ENCODE data around the gene RRM2. TPM values are rescaled to one million over a fixed set of nuclear protein-coding genes. Genes with fewer than 3 reads are reported as not detected.
"Not testable (repeated sequence)": the region's sequence is repeated elsewhere in the genome, so short reads cannot be mapped to it uniquely, and the experiment has no call there.

The RRM2 gene
- total RNA-seq, 1 donor from 2014 or later: 328 TPM

GRCh38 chr2:10083046-10083445, 39.5 kb upstream of the RRM2 start:
- Mint-ChIP-seq H3K9me3 (no peaks in the 10 kb centered on the region), H3K4me1 (ENCODE audit: low read depth) (peaks cover 40% of the 10 kb centered on the region), H3K4me3 (no peak overlapping the region), H3K27me3 (ENCODE audit: insufficient read depth) (peaks cover 56% of the 10 kb centered on the region), H3K36me3 (ENCODE audit: low read depth) (peaks cover 1% of the 10 kb centered on the region), H3K27ac (no peak overlapping the region)
- no peak for DNase-seq (ENCODE audit: low spot score)
- intact Hi-C loops (cut with micrococcal nuclease): no loop called here

DNA sequence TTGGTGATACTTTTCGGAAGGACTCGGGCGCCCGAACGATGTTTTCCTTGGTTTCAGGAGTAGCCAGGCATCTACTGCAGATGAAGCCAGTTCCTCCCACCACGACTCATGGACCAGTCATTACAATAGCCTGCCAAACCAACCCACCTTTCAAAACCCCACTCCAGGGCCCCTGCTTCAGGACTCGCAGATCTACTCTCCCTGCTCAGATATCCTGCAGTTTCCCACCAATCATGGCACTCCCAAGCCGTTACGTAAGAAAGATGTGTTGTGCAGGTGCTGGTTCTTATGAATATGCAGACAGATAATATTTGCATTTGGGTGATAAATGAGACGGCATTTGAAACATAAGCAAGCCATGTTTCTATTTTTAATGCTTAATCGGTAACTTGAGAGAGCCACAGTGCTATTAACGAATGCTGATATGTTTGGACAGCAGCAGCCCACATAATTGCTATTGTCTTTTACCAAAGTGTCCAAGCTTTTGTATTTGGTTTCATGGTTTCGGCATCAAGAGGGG, 38.8 kb upstream of the RRM2 start:
- DNase-seq (ENCODE audit: low spot score): no peak
- H3K27me3 Mint-ChIP-seq (ENCODE audit: insufficient read depth): peaks cover 52% of the 10 kb centered on the region
- peaks cover 34% of the 10 kb centered on the region for H3K4me1 Mint-ChIP-seq (ENCODE audit: low read depth)
- peaks cover 1% of the 10 kb centered on the region for H3K36me3 Mint-ChIP-seq (ENCODE audit: low read depth)
- no peaks in the 10 kb centered on the region for H3K9me3 Mint-ChIP-seq
- no peak overlapping the region for H3K4me3 Mint-ChIP-seq
- no peak overlapping the region for H3K27ac Mint-ChIP-seq
- intact Hi-C loops (cut with micrococcal nuclease): loop anchor here (1.0 kb wide), 1 partner anchor 9 kb away; no protein-coding TSS in a partner anchor

DNA sequence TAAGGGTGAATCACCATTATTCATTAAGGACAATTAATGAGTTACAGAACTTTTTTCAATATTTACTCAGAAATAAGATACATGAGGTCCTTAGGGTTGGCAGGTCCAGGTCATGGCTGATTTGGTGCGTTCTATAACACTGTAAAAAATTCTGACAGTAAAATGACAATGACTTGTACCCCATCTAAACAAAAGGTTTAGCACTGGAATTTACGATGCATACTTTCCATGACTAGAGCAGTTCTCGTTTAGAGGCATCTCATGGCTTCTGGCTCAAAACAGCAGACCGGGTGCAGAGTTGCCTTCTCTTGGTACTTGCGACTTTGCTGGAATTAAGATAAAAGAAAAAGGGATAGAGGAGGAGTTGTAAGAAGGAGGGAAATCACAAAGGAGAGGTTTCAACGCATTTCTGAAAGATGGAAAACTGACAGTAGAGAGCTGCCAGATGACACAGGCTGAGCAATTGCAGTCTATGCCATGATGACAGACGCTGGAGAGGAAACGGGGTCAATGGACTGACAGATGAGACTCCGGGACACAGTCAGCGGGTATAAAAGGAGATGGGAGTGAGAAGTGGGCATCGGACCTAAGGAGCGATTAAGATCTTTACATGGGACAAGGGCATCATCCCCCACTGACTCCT, 38.2 kb upstream of the RRM2 start:
- DNase-seq (ENCODE audit: low spot score): no peak
- Mint-ChIP-seq H3K9me3 (no peaks in the 10 kb centered on the region), H3K27me3 (ENCODE audit: insufficient read depth) (peaks cover 50% of the 10 kb centered on the region), H3K4me1 (ENCODE audit: low read depth) (peaks cover 29% of the 10 kb centered on the region), H3K4me3 (no peak overlapping the region), H3K27ac (peak overlapping the region; percentile 71), H3K36me3 (ENCODE audit: low read depth) (no peaks in the 10 kb centered on the region)
- intact Hi-C loops (cut with micrococcal nuclease): loop anchor here (1.0 kb wide), 1 partner anchor 8 kb away; no protein-coding TSS in a partner anchor

DNA sequence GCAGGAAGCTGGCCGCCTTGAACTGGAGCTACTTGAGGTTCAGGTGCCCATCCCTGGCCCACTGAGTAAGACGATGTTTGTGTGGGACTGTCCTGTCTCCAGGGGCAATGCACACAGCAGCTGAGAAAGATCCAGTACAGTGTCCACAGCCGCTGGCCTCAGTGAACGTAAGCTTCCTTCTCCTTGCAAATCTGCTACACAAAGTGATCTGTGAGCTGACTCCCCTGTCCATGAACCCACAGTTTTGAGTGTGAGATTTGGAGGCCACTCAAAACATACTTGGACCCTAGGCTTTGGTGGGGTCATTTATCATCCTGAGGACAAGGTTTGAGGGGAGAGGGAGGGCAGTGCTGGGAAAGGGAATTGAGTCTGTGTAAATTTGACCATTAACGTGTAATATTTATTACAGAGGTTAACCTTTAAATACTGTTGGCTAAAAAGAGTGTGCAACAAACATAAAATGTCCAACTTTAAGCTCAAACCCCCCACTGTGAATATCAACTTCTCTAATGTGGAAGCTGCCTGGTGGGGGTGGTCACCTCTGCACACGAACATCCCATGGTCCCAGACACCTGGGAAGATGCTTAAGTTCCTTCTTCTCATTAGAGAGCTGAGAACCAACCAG, 37.4 kb upstream of the RRM2 start:
- Mint-ChIP-seq H3K27me3 (ENCODE audit: insufficient read depth) (peaks cover 58% of the 10 kb centered on the region), H3K9me3 (no peaks in the 10 kb centered on the region), H3K36me3 (ENCODE audit: low read depth) (no peaks in the 10 kb centered on the region), H3K4me3 (no peak overlapping the region), H3K27ac (no peak overlapping the region), H3K4me1 (ENCODE audit: low read depth) (peaks cover 34% of the 10 kb centered on the region)
- intact Hi-C loops (cut with micrococcal nuclease): no loop called here
- no peak for DNase-seq (ENCODE audit: low spot score)

GRCh38 chr2:10085668-10086059, 36.9 kb upstream of the RRM2 start:
- H3K36me3 Mint-ChIP-seq (ENCODE audit: low read depth): no peaks in the 10 kb centered on the region
- intact Hi-C loops (cut with micrococcal nuclease): no loop called here
- H3K4me1 Mint-ChIP-seq (ENCODE audit: low read depth): peaks cover 34% of the 10 kb centered on the region
- H3K27me3 Mint-ChIP-seq (ENCODE audit: insufficient read depth): peaks cover 63% of the 10 kb centered on the region
- H3K27ac Mint-ChIP-seq: no peak overlapping the region
- H3K9me3 Mint-ChIP-seq: no peaks in the 10 kb centered on the region
- H3K4me3 Mint-ChIP-seq: no peak overlapping the region
- DNase-seq (ENCODE audit: low spot score): no peak

DNA sequence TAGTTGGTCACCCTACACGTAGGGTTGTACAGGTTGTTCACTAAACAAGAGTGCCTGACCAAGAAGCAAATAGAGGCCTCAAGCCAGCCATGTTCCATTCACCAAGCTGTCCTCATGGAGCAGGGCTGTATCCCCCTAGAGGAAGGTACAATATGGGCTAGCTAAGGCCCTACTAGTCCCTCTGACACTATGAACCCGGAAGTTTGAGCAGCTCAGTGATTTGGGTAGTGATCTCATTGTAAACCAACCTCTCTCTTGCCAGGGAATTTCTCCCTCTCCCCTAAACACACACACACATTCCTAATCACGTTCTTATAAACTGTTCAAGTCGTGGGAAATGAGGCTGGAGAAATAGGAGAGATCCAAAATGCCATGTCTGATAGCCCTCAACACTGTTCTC, 35.6 kb upstream of the RRM2 start:
- Mint-ChIP-seq H3K9me3 (peaks cover under 1% of the 10 kb centered on the region), H3K4me1 (ENCODE audit: low read depth) (peaks cover 27% of the 10 kb centered on the region), H3K36me3 (ENCODE audit: low read depth) (no peaks in the 10 kb centered on the region), H3K27ac (no peak overlapping the region), H3K4me3 (no peak overlapping the region), H3K27me3 (ENCODE audit: insufficient read depth) (peaks cover 63% of the 10 kb centered on the region)
- no peak for DNase-seq (ENCODE audit: low spot score)
- intact Hi-C loops (cut with micrococcal nuclease): no loop called here

DNA sequence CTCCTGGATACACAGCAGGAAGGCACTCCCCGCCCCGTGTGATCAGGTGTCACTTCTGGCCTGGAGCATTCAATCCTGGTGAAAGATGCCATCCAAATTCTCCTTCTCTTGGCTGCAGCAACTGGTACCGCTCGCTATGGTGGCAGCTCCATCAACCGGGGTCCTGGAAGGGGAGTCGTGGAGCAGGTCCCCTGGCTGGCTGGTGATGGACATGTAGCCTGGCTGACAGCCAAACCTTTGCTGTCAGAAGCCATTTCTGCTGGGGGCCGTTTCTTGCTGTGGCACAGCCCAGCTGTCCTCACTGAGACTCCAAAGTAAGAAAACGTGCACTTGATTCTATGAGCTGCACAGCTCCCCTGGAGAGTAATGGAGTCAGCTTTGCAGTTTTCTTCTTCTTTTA, 35.2 kb upstream of the RRM2 start:
- peaks cover 64% of the 10 kb centered on the region for H3K27me3 Mint-ChIP-seq (ENCODE audit: insufficient read depth)
- H3K27ac Mint-ChIP-seq: no peak overlapping the region
- H3K4me1 Mint-ChIP-seq (ENCODE audit: low read depth): peaks cover 27% of the 10 kb centered on the region
- H3K36me3 Mint-ChIP-seq (ENCODE audit: low read depth): no peaks in the 10 kb centered on the region
- H3K4me3 Mint-ChIP-seq: no peak overlapping the region
- peaks cover 3% of the 10 kb centered on the region for H3K9me3 Mint-ChIP-seq
- DNase-seq (ENCODE audit: low spot score): no peak
- intact Hi-C loops (cut with micrococcal nuclease): no loop called here

DNA sequence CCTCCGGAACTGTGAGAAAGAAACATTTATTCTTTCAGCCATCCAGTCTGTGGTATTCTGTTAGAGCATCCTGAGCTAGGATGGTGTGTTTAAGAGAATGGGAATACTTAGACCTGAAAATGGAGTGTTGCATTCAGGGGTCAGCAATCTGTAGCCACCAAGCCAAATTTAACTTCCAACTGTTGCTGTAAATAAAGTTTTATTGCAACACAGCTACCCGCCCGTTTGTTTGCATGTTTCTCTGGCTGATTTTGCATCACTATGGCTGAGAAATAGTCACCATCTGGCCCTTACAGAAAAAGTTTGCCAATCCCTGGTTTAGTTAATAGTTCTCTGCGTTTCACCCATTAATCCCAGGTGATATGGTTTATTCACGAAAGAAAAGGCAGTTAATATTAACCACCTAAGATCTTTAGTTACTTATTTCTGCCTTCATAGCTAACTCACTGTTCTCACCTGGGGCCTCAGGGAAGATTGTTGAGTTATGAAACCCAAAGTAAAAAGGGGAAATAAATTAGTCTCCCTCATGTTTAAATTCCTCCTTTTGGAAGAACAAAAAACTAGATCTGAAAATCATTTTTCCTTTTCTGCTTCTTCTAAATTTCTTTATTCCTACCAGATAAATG, 32.9 kb upstream of the RRM2 start:
- Mint-ChIP-seq H3K4me3 (no peak overlapping the region), H3K36me3 (ENCODE audit: low read depth) (peaks cover 3% of the 10 kb centered on the region), H3K27ac (no peak overlapping the region), H3K9me3 (peaks cover 3% of the 10 kb centered on the region), H3K27me3 (ENCODE audit: insufficient read depth) (peaks cover 55% of the 10 kb centered on the region), H3K4me1 (ENCODE audit: low read depth) (peaks cover 5% of the 10 kb centered on the region)
- intact Hi-C loops (cut with micrococcal nuclease): no loop called here
- DNase-seq (ENCODE audit: low spot score): no peak

- Mint-ChIP-seq H3K4me1 (ENCODE audit: low read depth) (peaks cover 5% of the 10 kb centered on the region), H3K27me3 (ENCODE audit: insufficient read depth) (peaks cover 53% of the 10 kb centered on the region), H3K4me3 (peak overlapping the region; percentile 64)
Observed at GRCh38 chr2:10091182-10091888, 31.2 kb upstream of the RRM2 start.

DNA sequence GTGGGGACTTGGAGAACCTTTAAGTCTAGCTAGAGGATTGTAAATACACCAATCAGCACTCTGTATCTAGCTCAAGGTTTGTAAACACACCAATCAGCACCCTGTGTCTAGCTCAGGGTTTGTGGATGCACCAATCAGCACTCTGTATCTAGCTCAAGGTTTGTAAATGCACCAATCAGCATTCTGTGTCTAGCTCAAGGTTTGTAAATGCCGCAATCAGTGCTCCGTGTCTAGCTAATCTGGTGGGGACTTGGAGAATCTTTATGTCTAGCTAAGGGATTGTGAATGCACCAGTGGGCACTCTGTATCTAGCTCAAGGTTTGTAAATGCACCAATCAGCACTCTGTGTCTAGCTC, 30.7 kb upstream of the RRM2 start:
- intact Hi-C loops (cut with micrococcal nuclease): loop anchor here (1.0 kb wide), 1 partner anchor 8 kb away; no protein-coding TSS in a partner anchor
- H3K4me1 Mint-ChIP-seq (ENCODE audit: low read depth); H3K27ac Mint-ChIP-seq; DNase-seq (ENCODE audit: low spot score); H3K4me3 Mint-ChIP-seq; H3K9me3 Mint-ChIP-seq; H3K36me3 Mint-ChIP-seq (ENCODE audit: low read depth): not testable (repeated sequence)
- H3K27me3 Mint-ChIP-seq (ENCODE audit: insufficient read depth): peaks cover 53% of the 10 kb centered on the region

More at GRCh38 chr2:10091182-10091888, 31.2 kb upstream of the RRM2 start:
- Mint-ChIP-seq H3K36me3 (ENCODE audit: low read depth) (peaks cover 3% of the 10 kb centered on the region), H3K27ac (no peak overlapping the region), H3K9me3 (peaks cover 3% of the 10 kb centered on the region)
- no peak for DNase-seq (ENCODE audit: low spot score)
- intact Hi-C loops (cut with micrococcal nuclease): no loop called here

DNA sequence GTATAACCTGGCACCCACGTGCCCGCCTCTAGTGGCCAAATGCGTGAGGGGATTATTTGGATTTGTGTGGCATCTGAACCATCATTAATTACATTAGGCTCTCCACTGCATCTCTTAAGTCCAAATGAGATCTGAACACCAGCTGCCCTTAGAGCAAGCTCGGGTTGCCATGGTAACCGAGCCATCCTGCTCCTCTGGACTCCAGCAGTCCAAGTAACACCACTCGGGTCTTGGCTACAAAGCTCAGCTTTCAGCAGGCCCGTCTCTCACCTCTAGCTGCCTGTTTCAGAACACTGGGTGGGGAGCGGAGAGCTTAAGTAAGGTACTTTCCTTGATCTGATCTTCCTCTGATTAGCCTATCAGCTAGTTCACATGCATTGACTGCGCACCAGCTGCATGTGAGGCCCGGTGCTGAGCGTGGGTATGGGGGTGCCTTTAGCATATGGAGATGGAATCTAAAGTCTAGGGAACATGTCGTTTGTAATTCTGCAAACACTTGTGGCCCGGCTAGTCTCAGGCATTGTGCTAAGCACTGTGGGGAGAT, 28.2 kb upstream of the RRM2 start:
- Mint-ChIP-seq H3K36me3 (ENCODE audit: low read depth) (peaks cover 3% of the 10 kb centered on the region), H3K27me3 (ENCODE audit: insufficient read depth) (peaks cover 51% of the 10 kb centered on the region), H3K27ac (no peak overlapping the region), H3K4me3 (no peak overlapping the region), H3K9me3 (peaks cover 3% of the 10 kb centered on the region), H3K4me1 (ENCODE audit: low read depth) (peaks cover 15% of the 10 kb centered on the region)
- DNase-seq (ENCODE audit: low spot score): no peak
- intact Hi-C loops (cut with micrococcal nuclease): no loop called here

GRCh38 chr2:10095175-10095574, 27.4 kb upstream of the RRM2 start:
- Mint-ChIP-seq H3K9me3 (peaks cover 3% of the 10 kb centered on the region), H3K4me3 (no peak overlapping the region), H3K27ac (no peak overlapping the region), H3K4me1 (ENCODE audit: low read depth) (peaks cover 10% of the 10 kb centered on the region), H3K36me3 (ENCODE audit: low read depth) (peaks cover 3% of the 10 kb centered on the region), H3K27me3 (ENCODE audit: insufficient read depth) (peaks cover 45% of the 10 kb centered on the region)
- DNase-seq (ENCODE audit: low spot score): no peak
- intact Hi-C loops (cut with micrococcal nuclease): no loop called here

Measured in activated T-helper 1 cell treated with anti-CD3 and anti-CD28 coated beads, Interleukin-12 subunit alpha, Interleukin-12 subunit beta, Interleukin-2, Interleukin-4 antibody, amounts not matched to agents 30 ng/mL and 10 ng/mL and 1 ng/mL, durations not matched to agents 14 hours and 24 hours and 36 hours (primary cell).